Transverse colon (tissue), 4 donors: ENCODE data around the gene RHOD.

Experiments
- CTCF ChIP-seq, 5 experiments: fragments of 200-600 bp in 3 of 5; fragments of 450-650 bp in 2 of 5; sonication (generic) in 3 of 5; IDR thresholded peaks; 1 replicate in 2 of 5; 2 replicates in 3 of 5; pipeline ENCODE4 v1.5.1; 2016 to 2017; ENCODE audit warnings: antibody characterized with exemption in 5 of 5, inconsistent platforms in 3 of 5, mild to moderate bottlenecking in 2 of 5, moderate library complexity in 1 of 5
- POLR2AphosphoS5 ChIP-seq, 3 donors: sonication (generic); formaldehyde crosslinking; IDR thresholded peaks; one replicate each; pipeline ENCODE4 v1.6.1; 2016; ENCODE audit warnings: antibody characterized with exemption in 3 of 3

- no peak for TF ChIP-seq CTCF (IDR thresholded peaks at IDR 0.05)
- no peak for TF ChIP-seq POLR2AphosphoS5 (IDR thresholded peaks at IDR 0.05)
These were observed 22.3 kb upstream of the RHOD start for GRCh38 chr11:67034350-67034749.
